HepG2 (cell line): ENCODE results near the gene UNKL. TPM values are rescaled to one million over a fixed set of nuclear protein-coding genes. Genes with fewer than 3 reads are reported as not detected.

Experiments used
- ATAC-seq: fragments of 200-7000 bp; cut with Tn5 transposase; 3 replicates; pipeline ENCODE4 v1.9.1; 2020; ENCODE audit warnings: mild to moderate bottlenecking, moderate library complexity
- BruUV-seq: library from RNA; stranded (reverse); fragments of 400-500 nt; replicated peaks from 2 replicates; lab custom pipeline; 2021; lab: Mats Ljungman, UMichigan
- CTCF ChIA-PET: fragments of 300-600 bp; formaldehyde crosslinking; extraction: SDS; loops from one replicate; lab custom pipeline; 2021; ENCODE audit warnings: low total read pairs, inconsistent platforms, low intra/inter-chr PET ratio; lab: Yijun Ruan, JAX
- POLR2A ChIA-PET: fragments of 350-600 bp; sonication (Branson Sonifier 250); formaldehyde crosslinking; loops from one replicate; lab custom pipeline; 2020; ENCODE audit warnings: antibody characterized with exemption, inconsistent platforms; lab: Yijun Ruan, JAX
- DNase-seq: peaks from one replicate; pipeline ENCODE4 v3.0.0-alpha.2; 2015; ENCODE audit warnings: low spot score
- FAIRE-seq: peaks from 3 replicates; lab custom pipeline; 2011; peaks lifted over from hg19 to GRCh38; lab: Jason Lieb, UNC
- H2AFZ ChIP-seq: one replicate; pipeline ENCODE4 v1.6.1; 2011; ENCODE audit warnings: low read length, inconsistent platforms
- H3K27ac ChIP-seq: fragments of 300-600 bp; 3 replicates; pipeline ENCODE4 v1.8.0; 2011; ENCODE audit warnings: mixed run types, mild to moderate bottlenecking, mixed read lengths, low read length, inconsistent platforms; ENCODE audit not compliant: insufficient read depth; ENCODE audit errors: extremely low read length
- H3K27me3 ChIP-seq, 2 experiments: fragments of 200-600 bp in 1 of 2; 2 replicates in 1 of 2; 3 replicates in 1 of 2; pipeline versions ENCODE4 v1.6.0 to v1.8.0; 2011; ENCODE audit warnings: low read length in 2 of 2, mild to moderate bottlenecking in 2 of 2, moderate library complexity in 2 of 2, inconsistent platforms in 1 of 2; ENCODE audit not compliant: insufficient read depth in 2 of 2, control insufficient read depth in 1 of 2
- H3K36me3 ChIP-seq, 2 experiments: fragments of 200-600 bp in 1 of 2; replicated peaks in 1 of 2; 2 replicates in 1 of 2; 3 replicates in 1 of 2; pipeline versions ENCODE4 v1.5.1 to v1.8.0; 2011; ENCODE audit warnings: low read length in 2 of 2, inconsistent platforms in 1 of 2; ENCODE audit not compliant: insufficient read depth in 2 of 2, control insufficient read depth in 1 of 2
- H3K4me1 ChIP-seq: 2 replicates; pipeline ENCODE4 v1.5.1; 2012; ENCODE audit warnings: low read length, inconsistent platforms; ENCODE audit not compliant: insufficient read depth
- H3K4me2 ChIP-seq: 2 replicates; pipeline ENCODE4 v1.6.0; 2011; ENCODE audit warnings: low read depth, low read length, inconsistent platforms
- H3K4me3 ChIP-seq, 3 experiments: fragments of 200-600 bp in 1 of 3; sonication (generic), shearing (Covaris generic) in 1 of 3; replicated peaks in 1 of 3; 2 replicates each; pipeline ENCODE4 v1.5.1; 2011 to 2016; ENCODE audit warnings: low read length in 3 of 3, inconsistent platforms in 2 of 3, low read depth in 2 of 3, mild to moderate bottlenecking in 2 of 3, control low read depth in 1 of 3, mixed read lengths in 1 of 3; ENCODE audit not compliant: insufficient read depth in 1 of 3
- H3K79me2 ChIP-seq: one replicate; pipeline ENCODE4 v1.6.1; 2011; ENCODE audit warnings: low read length, inconsistent platforms; ENCODE audit not compliant: insufficient read depth
- H3K9ac ChIP-seq: 2 replicates; pipeline ENCODE4 v1.6.0; 2011; ENCODE audit warnings: mild to moderate bottlenecking, low read depth, low read length, inconsistent platforms; ENCODE audit not compliant: insufficient read depth
- H3K9me3 ChIP-seq: 2 replicates; pipeline ENCODE4 v1.5.1; 2012; ENCODE audit warnings: mild to moderate bottlenecking, low read length
- H4K20me1 ChIP-seq: 2 replicates; pipeline ENCODE4 v1.6.0; 2011; ENCODE audit warnings: inconsistent platforms, mild to moderate bottlenecking, low read length, moderate library complexity; ENCODE audit not compliant: insufficient read depth
- HNRNPUL1 ChIP-seq: fragments of 200-400 bp; formaldehyde crosslinking; IDR thresholded peaks from 2 replicates; pipeline ENCODE4 v1.6.1; 2017; ENCODE audit warnings: low read depth, mild to moderate bottlenecking, low read length, moderate library complexity
- KLF16 ChIP-seq, 2 experiments: sonication (generic) in 1 of 2; formaldehyde crosslinking in 1 of 2; IDR thresholded peaks; 2 replicates each; pipeline versions ENCODE4 v1.6.1 to v1.8.0; 2016 to 2023; ENCODE audit warnings: missing genetic modification reagents in 2 of 2, missing compliant biosample characterization in 1 of 2
- MATR3 ChIP-seq: sonication (generic); formaldehyde crosslinking; IDR thresholded peaks from 2 replicates; pipeline ENCODE4 v1.4.0; 2020; ENCODE audit warnings: missing genetic modification reagents
- PCBP1 ChIP-seq: fragments of 200-400 bp; formaldehyde crosslinking; IDR thresholded peaks from 2 replicates; pipeline ENCODE4 v1.6.1; 2017; ENCODE audit warnings: mild to moderate bottlenecking, low read depth, low read length, borderline replicate concordance
- PTBP1 ChIP-seq: fragments of 200-400 bp; formaldehyde crosslinking; IDR thresholded peaks from 2 replicates; pipeline ENCODE4 v1.6.1; 2018; ENCODE audit warnings: low read length, low read depth; ENCODE audit not compliant: poor library complexity, severe bottlenecking
- SP1 ChIP-seq, 2 experiments: fragments of 450-650 bp in 1 of 2; sonication (generic) in 1 of 2; formaldehyde crosslinking in 1 of 2; IDR thresholded peaks; 2 replicates each; pipeline versions ENCODE4 v1.4.0 to v1.6.1; 2016 to 2020; ENCODE audit warnings: missing genetic modification reagents in 1 of 2
- ZBED4 ChIP-seq: sonication (generic); formaldehyde crosslinking; IDR thresholded peaks from 2 replicates; pipeline ENCODE4 v1.4.0; 2020; ENCODE audit warnings: missing genetic modification reagents, borderline replicate concordance
- ZNF20 ChIP-seq: sonication (generic); formaldehyde crosslinking; IDR thresholded peaks from 2 replicates; pipeline ENCODE4 v1.4.0; 2020; ENCODE audit warnings: mild to moderate bottlenecking, moderate library complexity, missing genetic modification reagents
- ZNF543 ChIP-seq: sonication (generic); formaldehyde crosslinking; IDR thresholded peaks from 2 replicates; pipeline ENCODE4 v1.4.0; 2020; ENCODE audit warnings: mild to moderate bottlenecking, missing genetic modification reagents
- ZNF768 ChIP-seq: sonication (generic); formaldehyde crosslinking; IDR thresholded peaks from 2 replicates; pipeline ENCODE4 v1.4.0; 2020; ENCODE audit warnings: missing genetic modification reagents
- WGBS: methylation state at CpG from one replicate; pipeline ENCODE4 v1.1.6; 2017; ENCODE audit warnings: low lambda C conversion rate; 5-methylcytosine and 5-hydroxymethylcytosine counted together
- in situ Hi-C: cut with HindIII; loops from 2 replicates; pipeline ENCODE4 v1.10.0; 2017; ENCODE audit warnings: low pct_unique_long_range_greater_than_20kb; ENCODE audit not compliant: extremely low pct_ligation_motif_present
- intact Hi-C: fragments of 100-400 bp; cut with micrococcal nuclease; formaldehyde crosslinking; loops from one replicate; pipeline ENCODE4 v1.10.0; 2022; ENCODE audit not compliant: unreplicated experiment
- polyA plus RNA-seq, 8 experiments: library from polyadenylated mRNA; depleted of rRNA in 3 of 8; stranded (reverse) in 7 of 8; unstranded in 1 of 8; fragments of >200 nt; fragmentation: Illumina TruSeq in 4 of 8; extraction: Trizol in 4 of 8; gene quantifications; 2 replicates each; pipeline versions ENCODE4 v1.2.1 to v1.2.3, GENCODE V29; 2011 to 2016; ENCODE audit warnings: low read depth in 4 of 8, missing spikeins in 1 of 8, mixed read lengths in 1 of 8; ENCODE audit not compliant: insufficient read depth in 1 of 8
- total RNA-seq, 5 experiments: library from RNA; depleted of rRNA; stranded (reverse); fragments of >200 nt; fragmentation: Illumina TruSeq; extraction: Trizol; gene quantifications; 2 replicates each; pipeline ENCODE4 v1.2.3, GENCODE V29; 2016; ENCODE audit warnings: low read depth in 1 of 5

UNKL gene
- total and polyA plus RNA-seq, 2 of the 13 experiments (the other 11 are each of a cell fraction or from before 2014, with no cell fraction given), result 10.4 to 17.6 TPM

DNA sequence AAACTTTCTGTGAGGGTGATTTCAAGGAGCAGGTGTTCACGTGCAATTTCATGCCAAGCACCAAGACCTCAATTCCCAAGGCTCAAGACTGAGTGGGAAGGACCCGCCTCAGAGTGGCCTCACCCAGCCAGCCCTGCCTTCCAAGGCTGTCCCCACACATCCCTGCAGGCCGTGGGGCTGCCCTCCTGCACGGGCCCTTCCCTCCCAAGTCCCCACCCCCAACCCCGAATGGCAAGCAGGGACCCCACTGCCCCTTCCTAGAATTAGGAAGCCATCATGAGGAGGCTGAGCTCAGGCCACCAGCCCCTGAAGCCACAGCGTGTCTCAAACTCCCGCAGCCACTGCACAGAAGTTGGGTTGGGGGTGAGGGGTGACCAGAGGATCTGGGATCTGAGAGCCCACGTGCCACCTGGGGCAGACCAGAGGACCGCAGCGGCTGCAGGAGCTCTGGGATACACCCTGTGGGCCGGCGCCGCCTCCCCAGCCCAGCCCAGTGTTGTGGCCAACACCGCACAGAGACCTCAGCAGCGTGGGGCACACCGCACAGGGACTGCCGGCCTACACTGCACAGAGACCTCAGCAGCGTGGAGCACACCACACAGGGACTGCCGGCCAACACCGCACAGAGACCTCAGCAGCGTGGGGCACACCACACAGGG, 42.1 kb downstream of the UNKL start:
- peaks cover 2% of the 10 kb centered on the region for H3K79me2 ChIP-seq
- no peak for ATAC-seq
- H3K36me3 ChIP-seq, result peaks cover 9 to 13% of the 10 kb centered on the region in 2 experiments; a peak in 4 of 5 replicates
- TF ChIP-seq PCBP1, result no peak
- TF ChIP-seq ZNF768 (CRISPR knock-in tag), result no peak
- TF ChIP-seq ZBED4 (CRISPR knock-in tag), result no peak
- TF ChIP-seq SP1 (IDR thresholded peaks at IDR 0.05), result no peak
- TF ChIP-seq SP1 (CRISPR knock-in tag; IDR thresholded peaks at IDR 0.05), result no peak
- TF ChIP-seq PTBP1, result no peak
- TF ChIP-seq HNRNPUL1, result no peak
- TF ChIP-seq ZNF543 (CRISPR knock-in tag), result no peak
- no peak for TF ChIP-seq ZNF20 (CRISPR knock-in tag)
- no peak for TF ChIP-seq KLF16 (CRISPR knock-in tag; IDR thresholded peaks at IDR 0.05)
- TF ChIP-seq MATR3, result no peak
- FAIRE-seq, result no peak
- in situ Hi-C loops (no loop called here), intact Hi-C loops (no loop called here)
- no peak overlapping the region for H3K4me3 ChIP-seq
- no peak for DNase-seq
- no TSS peak for BruUV-seq
- H4K20me1 ChIP-seq, result 0 out of 2 replicates have a peak, but pooled peaks cover 2% of the 10 kb centered on the region
- no peak overlapping the region for H3K9ac ChIP-seq
- H3K4me2 ChIP-seq, result no peak overlapping the region
- no peak overlapping the region for H2AFZ ChIP-seq
- no peaks in the 10 kb centered on the region for H3K9me3 ChIP-seq
- 98% methylated on average over 13 of the region's 21 CpGs for WGBS
- POLR2A ChIA-PET, result no interaction called here
- H3K27me3 ChIP-seq, result no peaks in the 10 kb centered on the region
- H3K4me1 ChIP-seq, result peaks cover 6% of the 10 kb centered on the region
- CTCF ChIA-PET, result no interaction called here
- H3K27ac ChIP-seq, result no peak overlapping the region
